ENCODE measurements around the gene LONP1. TPM values are rescaled to one million over a fixed set of nuclear protein-coding genes. Genes with fewer than 3 reads are reported as not detected.

LONP1 gene
- total and polyA plus RNA-seq, 4 donors, result 32.3 to 83.9 (median 57.5) TPM

DNA sequence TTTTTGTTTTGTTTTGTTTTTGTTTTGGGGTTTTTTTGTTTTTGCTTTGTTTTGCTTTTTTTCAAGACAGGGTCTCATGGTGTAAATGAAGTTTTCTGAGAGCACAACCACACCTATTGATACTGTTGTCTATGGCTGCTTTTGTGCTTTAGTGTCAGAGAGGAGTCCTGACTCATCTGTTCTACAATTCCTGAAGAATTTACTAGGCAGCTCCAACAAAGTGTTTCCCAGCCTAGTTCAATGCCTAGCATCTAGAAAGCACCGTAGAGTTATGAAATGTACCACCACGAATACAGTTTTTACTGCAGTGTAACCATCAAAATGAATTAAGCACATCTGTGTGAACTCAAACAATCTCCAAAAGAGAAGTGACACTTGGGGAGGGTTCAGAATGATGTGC lies 75.9 kb downstream of the LONP1 start:
- H3K4me1 ChIP-seq (ENCODE audit: control insufficient read depth in 4 of 4, insufficient read depth in 4 of 4, low read length in 3 of 4), result peaks cover 9 to 43% (median 33%) of the 10 kb centered on the region in 4 donors
- H3K27ac ChIP-seq (ENCODE audit: low read depth in 1 of 2, low read length in 2 of 2), result no peak overlapping the region
- peaks cover 9 to 34% (median 31%) of the 10 kb centered on the region in 4 donors for H3K36me3 ChIP-seq (ENCODE audit: control insufficient read depth in 4 of 4, insufficient read depth in 3 of 4, low read depth in 1 of 4, low read length in 3 of 4)
- no peaks in the 10 kb centered on the region for H3K9me3 ChIP-seq (ENCODE audit: control insufficient read depth in 4 of 4, low read length in 3 of 4)
- no peak overlapping the region for H3K4me3 ChIP-seq (ENCODE audit: low read depth in 1 of 3, low read length in 3 of 3)
- TF ChIP-seq, protein P1, sequence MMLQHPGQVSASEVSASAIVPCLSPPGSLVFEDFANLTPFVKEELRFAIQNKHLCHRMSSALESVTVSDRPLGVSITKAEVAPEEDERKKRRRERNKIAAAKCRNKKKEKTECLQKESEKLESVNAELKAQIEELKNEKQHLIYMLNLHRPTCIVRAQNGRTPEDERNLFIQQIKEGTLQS (IDR thresholded peaks at IDR 0.05), result no peak
- TF ChIP-seq NR2F2 (IDR thresholded peaks at IDR 0.05), result no peak
- TF ChIP-seq EGR1 (IDR thresholded peaks at IDR 0.05; ENCODE audit: low read depth in 2 of 2), result no peak
- no peak for TF ChIP-seq FOXA2 (IDR thresholded peaks at IDR 0.05)
- TF ChIP-seq, protein P2, sequence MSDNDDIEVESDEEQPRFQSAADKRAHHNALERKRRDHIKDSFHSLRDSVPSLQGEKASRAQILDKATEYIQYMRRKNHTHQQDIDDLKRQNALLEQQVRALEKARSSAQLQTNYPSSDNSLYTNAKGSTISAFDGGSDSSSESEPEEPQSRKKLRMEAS (IDR thresholded peaks at IDR 0.05), result no peak
- no peak for TF ChIP-seq RXRA (IDR thresholded peaks at IDR 0.05)
- no peak for TF ChIP-seq JUND (IDR thresholded peaks at IDR 0.05)
- no peak for TF ChIP-seq YY1 (IDR thresholded peaks at IDR 0.05)
- TF ChIP-seq, protein P3, sequence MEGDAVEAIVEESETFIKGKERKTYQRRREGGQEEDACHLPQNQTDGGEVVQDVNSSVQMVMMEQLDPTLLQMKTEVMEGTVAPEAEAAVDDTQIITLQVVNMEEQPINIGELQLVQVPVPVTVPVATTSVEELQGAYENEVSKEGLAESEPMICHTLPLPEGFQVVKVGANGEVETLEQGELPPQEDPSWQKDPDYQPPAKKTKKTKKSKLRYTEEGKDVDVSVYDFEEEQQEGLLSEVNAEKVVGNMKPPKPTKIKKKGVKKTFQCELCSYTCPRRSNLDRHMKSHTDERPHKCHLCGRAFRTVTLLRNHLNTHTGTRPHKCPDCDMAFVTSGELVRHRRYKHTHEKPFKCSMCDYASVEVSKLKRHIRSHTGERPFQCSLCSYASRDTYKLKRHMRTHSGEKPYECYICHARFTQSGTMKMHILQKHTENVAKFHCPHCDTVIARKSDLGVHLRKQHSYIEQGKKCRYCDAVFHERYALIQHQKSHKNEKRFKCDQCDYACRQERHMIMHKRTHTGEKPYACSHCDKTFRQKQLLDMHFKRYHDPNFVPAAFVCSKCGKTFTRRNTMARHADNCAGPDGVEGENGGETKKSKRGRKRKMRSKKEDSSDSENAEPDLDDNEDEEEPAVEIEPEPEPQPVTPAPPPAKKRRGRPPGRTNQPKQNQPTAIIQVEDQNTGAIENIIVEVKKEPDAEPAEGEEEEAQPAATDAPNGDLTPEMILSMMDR (IDR thresholded peaks at IDR 0.05; ENCODE audit: low read depth, low read length, missing input control), result no peak
- no peak overlapping the region for H3K9ac ChIP-seq (ENCODE audit: low read depth in 1 of 2, low read length in 2 of 2)
- WGBS, result 93% methylated on average over 2 of the region's 2 CpGs
- DNase-seq (ENCODE audit: low spot score), result no peak
- no peaks in the 10 kb centered on the region for H3K27me3 ChIP-seq (ENCODE audit: control insufficient read depth in 4 of 4, insufficient read depth in 4 of 4, low read length in 3 of 4)

DNA sequence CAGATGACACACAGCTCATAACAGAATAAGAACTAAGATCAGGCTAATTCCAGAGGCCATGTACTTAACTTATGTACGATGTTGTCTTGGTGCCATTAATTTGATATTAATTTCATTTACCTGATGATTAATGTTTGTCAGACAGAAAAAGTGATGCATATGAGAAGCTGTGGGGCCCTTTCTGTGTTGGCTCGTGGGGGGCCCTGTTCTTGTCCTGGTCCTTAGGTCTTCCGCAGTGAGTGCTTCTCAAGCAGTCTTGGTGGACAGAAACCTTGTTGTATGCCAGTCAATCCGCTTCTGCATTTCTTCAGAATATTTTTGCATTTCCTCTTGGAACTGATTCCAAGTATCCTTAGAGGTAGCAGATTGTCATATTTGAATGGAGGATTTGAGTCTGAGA lies 76.9 kb downstream of the LONP1 start:
- 93% methylated on average over 4 of the region's 4 CpGs for WGBS
- TF ChIP-seq FOXA2 (IDR thresholded peaks at IDR 0.05), result no peak
- TF ChIP-seq TAF1 (conservative IDR thresholded peaks at IDR 0.05), result no peak
- TF ChIP-seq FOXA1 (IDR thresholded peaks at IDR 0.05), result no peak
- no peak for TF ChIP-seq YY1 (IDR thresholded peaks at IDR 0.05)
- TF ChIP-seq RAD21 (IDR thresholded peaks at IDR 0.05), result no peak
- no peak for TF ChIP-seq RXRA (IDR thresholded peaks at IDR 0.05)
- TF ChIP-seq REST (IDR thresholded peaks at IDR 0.05), result no peak
- H3K4me1 ChIP-seq (ENCODE audit: control insufficient read depth in 4 of 4, insufficient read depth in 4 of 4, low read length in 3 of 4), result peaks cover 9 to 40% (median 29%) of the 10 kb centered on the region in 4 donors

GRCh38 chr19:5642204-5642603 lies 77.7 kb downstream of the LONP1 start:
- H3K9me3 ChIP-seq (ENCODE audit: control insufficient read depth in 4 of 4, low read length in 3 of 4), result no peaks in the 10 kb centered on the region
- H3K4me1 ChIP-seq (ENCODE audit: control insufficient read depth in 4 of 4, insufficient read depth in 4 of 4, low read length in 3 of 4), result peaks cover 7 to 38% (median 29%) of the 10 kb centered on the region in 4 donors
- H3K27me3 ChIP-seq (ENCODE audit: control insufficient read depth in 4 of 4, insufficient read depth in 4 of 4, low read length in 3 of 4), result no peaks in the 10 kb centered on the region
- peak overlapping the region; percentile 29 to 59 for H3K27ac ChIP-seq (ENCODE audit: low read depth in 1 of 2, low read length in 2 of 2)
- DNase-seq (ENCODE audit: low spot score), result no peak
- 65% methylated on average over 2 of the region's 2 CpGs for whole genome bisulfite sequencing
- H3K36me3 ChIP-seq (ENCODE audit: control insufficient read depth in 4 of 4, insufficient read depth in 3 of 4, low read depth in 1 of 4, low read length in 3 of 4), result peaks cover 5 to 34% (median 26%) of the 10 kb centered on the region in 4 donors
- no peak overlapping the region for H3K9ac ChIP-seq (ENCODE audit: low read depth in 1 of 2, low read length in 2 of 2)
- H3K4me3 ChIP-seq (ENCODE audit: low read depth in 1 of 3, low read length in 3 of 3), result no peak overlapping the region
- no peak for TF ChIP-seq REST (IDR thresholded peaks at IDR 0.05)
- no peak for TF ChIP-seq GABPA (IDR thresholded peaks at IDR 0.05 in 1 of 2, conservative IDR thresholded peaks at IDR 0.05 in 1 of 2)
- no peak for TF ChIP-seq HNF4G (IDR thresholded peaks at IDR 0.05)
- TF ChIP-seq HNF4A (conservative IDR thresholded peaks at IDR 0.05), result peak; percentile 78 to 81
- TF ChIP-seq FOXA2 (IDR thresholded peaks at IDR 0.05), result no peak
- no peak for TF ChIP-seq TAF1 (conservative IDR thresholded peaks at IDR 0.05)
- peak; percentile 61 to 68 for TF ChIP-seq RXRA (IDR thresholded peaks at IDR 0.05)
- TF ChIP-seq NR2F2 (IDR thresholded peaks at IDR 0.05), result no peak
- TF ChIP-seq ZBTB33 (IDR thresholded peaks at IDR 0.05), result no peak

More for the DNA sequence above, 76.9 kb downstream of the LONP1 start:
- Histone ChIP-seq H3K27ac (ENCODE audit: low read depth in 1 of 2, low read length in 2 of 2) (no peak overlapping the region), H3K9me3 (ENCODE audit: control insufficient read depth in 4 of 4, low read length in 3 of 4) (no peaks in the 10 kb centered on the region), H3K4me3 (ENCODE audit: low read depth in 1 of 3, low read length in 3 of 3) (no peak overlapping the region), H3K36me3 (ENCODE audit: control insufficient read depth in 4 of 4, insufficient read depth in 3 of 4, low read depth in 1 of 4, low read length in 3 of 4) (peaks cover 9 to 34% (median 31%) of the 10 kb centered on the region in 4 donors), H3K27me3 (ENCODE audit: control insufficient read depth in 4 of 4, insufficient read depth in 4 of 4, low read length in 3 of 4) (no peaks in the 10 kb centered on the region), H3K9ac (ENCODE audit: low read depth in 1 of 2, low read length in 2 of 2) (no peak overlapping the region)
- DNase-seq (ENCODE audit: low spot score), result no peak

All from liver (tissue), 9 donors.